ENCODE data around the gene LRRC36. TPM values are rescaled to one million over a fixed set of nuclear protein-coding genes. Genes with fewer than 3 reads are reported as not detected.
A peak's percentile ranks its signal among the peaks of the same experiment; 100 is the strongest.

LRRC36 gene
- total and polyA plus RNA-seq, 2 of the 13 experiments (the other 11 are each of a cell fraction or from before 2014, with no cell fraction given) = 0.12 to 0.15 TPM

DNA sequence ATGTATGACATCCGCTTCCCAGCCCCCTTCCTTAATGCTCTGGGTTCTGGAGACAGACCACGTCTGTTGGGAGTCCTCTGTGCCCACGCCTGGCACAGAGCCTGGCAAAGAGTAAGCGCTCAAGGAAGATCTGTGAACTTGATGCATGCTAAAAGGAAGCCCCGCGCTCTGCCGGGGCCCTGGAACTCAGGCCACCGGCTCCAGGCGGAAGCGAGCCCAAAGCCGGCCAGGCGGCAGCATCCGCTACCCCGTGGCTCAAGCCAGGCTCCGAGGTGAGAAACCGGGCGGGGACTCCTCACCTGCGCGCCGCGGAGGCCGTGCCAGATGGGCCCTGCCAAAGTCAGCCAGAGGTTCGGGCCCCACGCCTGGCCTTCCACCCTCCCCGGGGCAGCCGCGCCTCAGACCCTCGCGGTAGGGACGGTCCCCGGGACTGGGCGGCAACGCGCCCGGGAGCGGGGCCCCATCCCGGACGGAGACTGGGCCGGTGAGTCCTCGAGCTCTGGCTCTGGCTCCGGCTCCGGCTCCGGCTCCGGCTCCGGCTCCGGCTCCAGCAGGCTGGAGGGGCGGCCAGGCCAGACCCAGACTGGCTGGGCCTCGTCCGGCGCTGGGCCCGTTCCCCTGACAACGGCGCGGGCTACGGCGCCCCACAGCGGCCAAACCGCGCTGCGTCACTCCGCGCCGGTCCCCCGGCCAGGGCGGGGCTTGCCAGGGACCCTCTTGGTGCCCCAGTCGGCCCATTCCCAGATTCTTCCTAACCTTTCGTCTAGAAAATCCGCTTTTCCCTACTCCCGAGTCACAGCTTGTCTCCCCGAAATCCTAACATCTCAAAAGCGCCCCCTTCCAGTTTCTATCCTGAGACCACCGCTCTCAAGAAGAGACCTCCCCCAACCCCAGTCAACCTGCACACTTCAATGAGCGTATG is 89.5 kb downstream of the LRRC36 start, which contains the start of gene ZDHHC1 (continued):
- TF ChIP-seq, protein P1, sequence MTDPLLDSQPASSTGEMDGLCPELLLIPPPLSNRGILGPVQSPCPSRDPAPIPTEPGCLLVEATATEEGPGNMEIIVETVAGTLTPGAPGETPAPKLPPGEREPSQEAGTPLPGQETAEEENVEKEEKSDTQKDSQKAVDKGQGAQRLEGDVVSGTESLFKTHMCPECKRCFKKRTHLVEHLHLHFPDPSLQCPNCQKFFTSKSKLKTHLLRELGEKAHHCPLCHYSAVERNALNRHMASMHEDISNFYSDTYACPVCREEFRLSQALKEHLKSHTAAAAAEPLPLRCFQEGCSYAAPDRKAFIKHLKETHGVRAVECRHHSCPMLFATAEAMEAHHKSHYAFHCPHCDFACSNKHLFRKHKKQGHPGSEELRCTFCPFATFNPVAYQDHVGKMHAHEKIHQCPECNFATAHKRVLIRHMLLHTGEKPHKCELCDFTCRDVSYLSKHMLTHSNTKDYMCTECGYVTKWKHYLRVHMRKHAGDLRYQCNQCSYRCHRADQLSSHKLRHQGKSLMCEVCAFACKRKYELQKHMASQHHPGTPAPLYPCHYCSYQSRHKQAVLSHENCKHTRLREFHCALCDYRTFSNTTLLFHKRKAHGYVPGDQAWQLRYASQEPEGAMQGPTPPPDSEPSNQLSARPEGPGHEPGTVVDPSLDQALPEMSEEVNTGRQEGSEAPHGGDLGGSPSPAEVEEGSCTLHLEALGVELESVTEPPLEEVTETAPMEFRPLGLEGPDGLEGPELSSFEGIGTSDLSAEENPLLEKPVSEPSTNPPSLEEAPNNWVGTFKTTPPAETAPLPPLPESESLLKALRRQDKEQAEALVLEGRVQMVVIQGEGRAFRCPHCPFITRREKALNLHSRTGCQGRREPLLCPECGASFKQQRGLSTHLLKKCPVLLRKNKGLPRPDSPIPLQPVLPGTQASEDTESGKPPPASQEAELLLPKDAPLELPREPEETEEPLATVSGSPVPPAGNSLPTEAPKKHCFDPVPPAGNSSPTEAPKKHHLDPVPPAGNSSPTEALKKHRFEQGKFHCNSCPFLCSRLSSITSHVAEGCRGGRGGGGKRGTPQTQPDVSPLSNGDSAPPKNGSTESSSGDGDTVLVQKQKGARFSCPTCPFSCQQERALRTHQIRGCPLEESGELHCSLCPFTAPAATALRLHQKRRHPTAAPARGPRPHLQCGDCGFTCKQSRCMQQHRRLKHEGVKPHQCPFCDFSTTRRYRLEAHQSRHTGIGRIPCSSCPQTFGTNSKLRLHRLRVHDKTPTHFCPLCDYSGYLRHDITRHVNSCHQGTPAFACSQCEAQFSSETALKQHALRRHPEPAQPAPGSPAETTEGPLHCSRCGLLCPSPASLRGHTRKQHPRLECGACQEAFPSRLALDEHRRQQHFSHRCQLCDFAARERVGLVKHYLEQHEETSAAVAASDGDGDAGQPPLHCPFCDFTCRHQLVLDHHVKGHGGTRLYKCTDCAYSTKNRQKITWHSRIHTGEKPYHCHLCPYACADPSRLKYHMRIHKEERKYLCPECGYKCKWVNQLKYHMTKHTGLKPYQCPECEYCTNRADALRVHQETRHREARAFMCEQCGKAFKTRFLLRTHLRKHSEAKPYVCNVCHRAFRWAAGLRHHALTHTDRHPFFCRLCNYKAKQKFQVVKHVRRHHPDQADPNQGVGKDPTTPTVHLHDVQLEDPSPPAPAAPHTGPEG (CRISPR knock-in tag; IDR thresholded peaks at IDR 0.05) = no peak
- TF ChIP-seq, protein P2, sequence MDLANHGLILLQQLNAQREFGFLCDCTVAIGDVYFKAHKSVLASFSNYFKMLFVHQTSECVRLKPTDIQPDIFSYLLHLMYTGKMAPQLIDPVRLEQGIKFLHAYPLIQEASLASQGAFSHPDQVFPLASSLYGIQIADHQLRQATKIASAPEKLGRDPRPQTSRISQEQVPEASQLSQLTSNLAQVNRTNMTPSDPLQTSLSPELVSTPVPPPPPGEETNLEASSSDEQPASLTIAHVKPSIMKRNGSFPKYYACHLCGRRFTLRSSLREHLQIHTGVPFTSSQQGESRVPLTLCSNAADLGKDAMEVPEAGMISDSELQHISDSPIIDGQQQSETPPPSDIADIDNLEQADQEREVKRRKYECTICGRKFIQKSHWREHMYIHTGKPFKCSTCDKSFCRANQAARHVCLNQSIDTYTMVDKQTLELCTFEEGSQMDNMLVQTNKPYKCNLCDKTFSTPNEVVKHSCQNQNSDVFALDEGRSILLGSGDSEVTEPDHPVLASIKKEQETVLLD (CRISPR knock-in tag; IDR thresholded peaks at IDR 0.05; ENCODE audit: low read depth) = no peak
- TF ChIP-seq POLR2A (IDR thresholded peaks at IDR 0.05; ENCODE audit: insufficient read depth in 1 of 2, low read depth in 2 of 2, low read length in 2 of 2) (no peak), ZNF703 (CRISPR knock-in tag; IDR thresholded peaks at IDR 0.05; ENCODE audit: borderline replicate concordance) (no peak), ZNF781 (CRISPR knock-in tag; IDR thresholded peaks at IDR 0.05; ENCODE audit: borderline replicate concordance, not compliant biosample characterization) (no peak), CREM (IDR thresholded peaks at IDR 0.05) (no peak), CREM (CRISPR knock-in tag; IDR thresholded peaks at IDR 0.05) (peak; percentile 23; the same call in 1 of the 2 replicates), ZNF749 (CRISPR knock-in tag; IDR thresholded peaks at IDR 0.05; ENCODE audit: borderline replicate concordance) (no peak), ZNF773 (CRISPR knock-in tag; IDR thresholded peaks at IDR 0.05; ENCODE audit: borderline replicate concordance) (peak; percentile 79; the same call in 1 of the 2 replicates), ZNF720 (CRISPR knock-in tag; IDR thresholded peaks at IDR 0.05) (no peak), ZNF841 (CRISPR knock-in tag; IDR thresholded peaks at IDR 0.05; ENCODE audit: borderline replicate concordance) (no peak)
- TF ChIP-seq, protein P3, sequence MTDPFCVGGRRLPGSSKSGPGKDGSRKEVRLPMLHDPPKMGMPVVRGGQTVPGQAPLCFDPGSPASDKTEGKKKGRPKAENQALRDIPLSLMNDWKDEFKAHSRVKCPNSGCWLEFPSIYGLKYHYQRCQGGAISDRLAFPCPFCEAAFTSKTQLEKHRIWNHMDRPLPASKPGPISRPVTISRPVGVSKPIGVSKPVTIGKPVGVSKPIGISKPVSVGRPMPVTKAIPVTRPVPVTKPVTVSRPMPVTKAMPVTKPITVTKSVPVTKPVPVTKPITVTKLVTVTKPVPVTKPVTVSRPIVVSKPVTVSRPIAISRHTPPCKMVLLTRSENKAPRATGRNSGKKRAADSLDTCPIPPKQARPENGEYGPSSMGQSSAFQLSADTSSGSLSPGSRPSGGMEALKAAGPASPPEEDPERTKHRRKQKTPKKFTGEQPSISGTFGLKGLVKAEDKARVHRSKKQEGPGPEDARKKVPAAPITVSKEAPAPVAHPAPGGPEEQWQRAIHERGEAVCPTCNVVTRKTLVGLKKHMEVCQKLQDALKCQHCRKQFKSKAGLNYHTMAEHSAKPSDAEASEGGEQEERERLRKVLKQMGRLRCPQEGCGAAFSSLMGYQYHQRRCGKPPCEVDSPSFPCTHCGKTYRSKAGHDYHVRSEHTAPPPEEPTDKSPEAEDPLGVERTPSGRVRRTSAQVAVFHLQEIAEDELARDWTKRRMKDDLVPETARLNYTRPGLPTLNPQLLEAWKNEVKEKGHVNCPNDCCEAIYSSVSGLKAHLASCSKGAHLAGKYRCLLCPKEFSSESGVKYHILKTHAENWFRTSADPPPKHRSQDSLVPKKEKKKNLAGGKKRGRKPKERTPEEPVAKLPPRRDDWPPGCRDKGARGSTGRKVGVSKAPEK (CRISPR knock-in tag; IDR thresholded peaks at IDR 0.05; ENCODE audit: borderline replicate concordance) = no peak
- TF ChIP-seq, protein P4, sequence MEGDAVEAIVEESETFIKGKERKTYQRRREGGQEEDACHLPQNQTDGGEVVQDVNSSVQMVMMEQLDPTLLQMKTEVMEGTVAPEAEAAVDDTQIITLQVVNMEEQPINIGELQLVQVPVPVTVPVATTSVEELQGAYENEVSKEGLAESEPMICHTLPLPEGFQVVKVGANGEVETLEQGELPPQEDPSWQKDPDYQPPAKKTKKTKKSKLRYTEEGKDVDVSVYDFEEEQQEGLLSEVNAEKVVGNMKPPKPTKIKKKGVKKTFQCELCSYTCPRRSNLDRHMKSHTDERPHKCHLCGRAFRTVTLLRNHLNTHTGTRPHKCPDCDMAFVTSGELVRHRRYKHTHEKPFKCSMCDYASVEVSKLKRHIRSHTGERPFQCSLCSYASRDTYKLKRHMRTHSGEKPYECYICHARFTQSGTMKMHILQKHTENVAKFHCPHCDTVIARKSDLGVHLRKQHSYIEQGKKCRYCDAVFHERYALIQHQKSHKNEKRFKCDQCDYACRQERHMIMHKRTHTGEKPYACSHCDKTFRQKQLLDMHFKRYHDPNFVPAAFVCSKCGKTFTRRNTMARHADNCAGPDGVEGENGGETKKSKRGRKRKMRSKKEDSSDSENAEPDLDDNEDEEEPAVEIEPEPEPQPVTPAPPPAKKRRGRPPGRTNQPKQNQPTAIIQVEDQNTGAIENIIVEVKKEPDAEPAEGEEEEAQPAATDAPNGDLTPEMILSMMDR (CRISPR knock-in tag; IDR thresholded peaks at IDR 0.05) = peak; percentile 89
- TF ChIP-seq, protein P5, sequence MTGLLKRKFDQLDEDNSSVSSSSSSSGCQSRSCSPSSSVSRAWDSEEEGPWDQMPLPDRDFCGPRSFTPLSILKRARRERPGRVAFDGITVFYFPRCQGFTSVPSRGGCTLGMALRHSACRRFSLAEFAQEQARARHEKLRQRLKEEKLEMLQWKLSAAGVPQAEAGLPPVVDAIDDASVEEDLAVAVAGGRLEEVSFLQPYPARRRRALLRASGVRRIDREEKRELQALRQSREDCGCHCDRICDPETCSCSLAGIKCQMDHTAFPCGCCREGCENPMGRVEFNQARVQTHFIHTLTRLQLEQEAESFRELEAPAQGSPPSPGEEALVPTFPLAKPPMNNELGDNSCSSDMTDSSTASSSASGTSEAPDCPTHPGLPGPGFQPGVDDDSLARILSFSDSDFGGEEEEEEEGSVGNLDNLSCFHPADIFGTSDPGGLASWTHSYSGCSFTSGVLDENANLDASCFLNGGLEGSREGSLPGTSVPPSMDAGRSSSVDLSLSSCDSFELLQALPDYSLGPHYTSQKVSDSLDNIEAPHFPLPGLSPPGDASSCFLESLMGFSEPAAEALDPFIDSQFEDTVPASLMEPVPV (CRISPR knock-in tag; IDR thresholded peaks at IDR 0.05) = peak; percentile 93
